A549 (cell line): ENCODE measurements around the gene NASP. TPM values are rescaled to one million over a fixed set of nuclear protein-coding genes. Genes with fewer than 3 reads are reported as not detected.
A peak's percentile ranks its signal among the peaks of the same experiment; 100 is the strongest.

Experiments used
- ATAC-seq, 2 experiments: fragments of 200-7000 bp in 1 of 2; fragments of >200 bp in 1 of 2; cut with Nextera tagmentation in 1 of 2; cut with Tn5 transposase in 1 of 2; 3 replicates each; pipeline versions ENCODE4 v1.8.0 to v1.9.1; 2018 to 2020; ENCODE audit warnings: mild to moderate bottlenecking in 1 of 2, moderate library complexity in 1 of 2
- CTCF ChIA-PET: fragments of 300-600 bp; sonication (Branson Sonifier 250); formaldehyde crosslinking; extraction: SDS; loops from one replicate; lab custom pipeline; 2021; ENCODE audit warnings: antibody characterized with exemption, inconsistent platforms; lab: Yijun Ruan, JAX
- POLR2A ChIA-PET: fragments of 350-600 bp; formaldehyde crosslinking; extraction: SDS; loops from one replicate; lab custom pipeline; 2021; ENCODE audit warnings: antibody characterized with exemption, inconsistent platforms; lab: Yijun Ruan, JAX
- DNase-seq, 2 experiments: peaks; one replicate each; pipeline versions ENCODE4 v3.0.0 to v3.0.0-alpha.2; 2011 to 2016; ENCODE audit warnings: low read depth in 1 of 2, low spot score in 1 of 2
- FAIRE-seq: peaks from 2 replicates; lab custom pipeline; 2011; peaks lifted over from hg19 to GRCh38; lab: Jason Lieb, UNC
- H3K27ac ChIP-seq, 2 experiments: fragments of >200 bp; sonication (Bioruptor Twin); formaldehyde crosslinking; 3 replicates each; pipeline ENCODE4 v1.5.1; 2016 to 2017
- H3K4me1 ChIP-seq: fragments of >200 bp; sonication (Bioruptor Twin); formaldehyde crosslinking; 3 replicates; pipeline ENCODE4 v1.6.1; 2016
- H3K4me2 ChIP-seq: fragments of >200 bp; sonication (Bioruptor Twin); formaldehyde crosslinking; 3 replicates; pipeline ENCODE4 v1.6.1; 2016
- H3K4me3 ChIP-seq: fragments of >200 bp; sonication (Bioruptor Twin); formaldehyde crosslinking; 3 replicates; pipeline ENCODE4 v1.5.1; 2016
- H3K9me3 ChIP-seq: fragments of >200 bp; sonication (Bioruptor Twin); formaldehyde crosslinking; 3 replicates; pipeline ENCODE4 v1.6.1; 2016
- BCL3 ChIP-seq: fragments of >200 bp; sonication (Bioruptor Twin); formaldehyde crosslinking; IDR thresholded peaks from 3 replicates; pipeline ENCODE4 v1.6.1; 2016
- CBX2 ChIP-seq: fragments of 200-600 bp; sonication (generic); IDR thresholded peaks from 2 replicates; pipeline ENCODE4 v1.6.1; 2016; ENCODE audit warnings: low read depth, mild to moderate bottlenecking, borderline replicate concordance
- CBX8 ChIP-seq: fragments of 200-600 bp; sonication (generic); IDR thresholded peaks from 2 replicates; pipeline ENCODE4 v1.6.1; 2016
- ELK1 ChIP-seq: fragments of 150-350 bp; IDR thresholded peaks from 2 replicates; pipeline ENCODE4 v1.6.1; 2014; ENCODE audit warnings: low read depth, mild to moderate bottlenecking, low read length
- ESRRA ChIP-seq: fragments of 150-350 bp; IDR thresholded peaks from 2 replicates; pipeline ENCODE4 v1.6.1; 2014; ENCODE audit warnings: mild to moderate bottlenecking, low read length, borderline replicate concordance
- FOSB ChIP-seq: fragments of 250-450 bp; sonication (Bioruptor Pico); IDR thresholded peaks from 2 replicates; pipeline ENCODE4 v1.5.0; 2020; ENCODE audit warnings: mild to moderate bottlenecking, moderate library complexity
- HEYL ChIP-seq: fragments of 250-450 bp; sonication (Bioruptor Pico); IDR thresholded peaks from 2 replicates; pipeline ENCODE4 v1.8.0; 2021; ENCODE audit warnings: mild to moderate bottlenecking, moderate library complexity
- HOXB13 ChIP-seq: fragments of 250-450 bp; sonication (Bioruptor Pico); IDR thresholded peaks from 2 replicates; pipeline ENCODE4 v1.5.0; 2020; ENCODE audit warnings: low read depth, mild to moderate bottlenecking, moderate library complexity
- JUN ChIP-seq, 2 experiments: fragments of >200 bp; sonication (Bioruptor Twin); formaldehyde crosslinking; IDR thresholded peaks; 2 replicates in 1 of 2; 3 replicates in 1 of 2; pipeline ENCODE4 v1.6.1; 2016 to 2017
- JUNB ChIP-seq: fragments of >200 bp; sonication (Bioruptor Twin); formaldehyde crosslinking; IDR thresholded peaks from 2 replicates; pipeline ENCODE4 v1.6.1; 2016
- MYC ChIP-seq: IDR thresholded peaks from 2 replicates; pipeline ENCODE4 v1.6.1; 2012; ENCODE audit warnings: mild to moderate bottlenecking, inconsistent platforms, low read length, improper control_type of control experiment, borderline replicate concordance
- NPAS2 ChIP-seq: fragments of 250-450 bp; sonication (Bioruptor Pico); IDR thresholded peaks from 2 replicates; pipeline ENCODE4 v1.8.0; 2022; ENCODE audit warnings: mild to moderate bottlenecking, moderate library complexity, borderline replicate concordance
- PHF8 ChIP-seq: fragments of 200-600 bp; sonication (generic); IDR thresholded peaks from 2 replicates; pipeline ENCODE4 v1.6.1; 2016; ENCODE audit warnings: low read depth, mild to moderate bottlenecking, antibody characterized with exemption, moderate library complexity, borderline replicate concordance
- RFX5 ChIP-seq: fragments of 450-650 bp; IDR thresholded peaks from 2 replicates; pipeline ENCODE4 v1.7.1; 2014; ENCODE audit warnings: antibody characterized with exemption, mild to moderate bottlenecking, moderate library complexity
- TFCP2L1 ChIP-seq: fragments of 250-450 bp; sonication (Bioruptor Pico); IDR thresholded peaks from 2 replicates; pipeline ENCODE4 v1.5.0; 2021; ENCODE audit warnings: mild to moderate bottlenecking
- TP53 ChIP-seq: fragments of 250-450 bp; sonication (Bioruptor Pico); IDR thresholded peaks from 2 replicates; pipeline ENCODE4 v1.5.0; 2021; ENCODE audit warnings: mild to moderate bottlenecking, moderate library complexity
- ZFP36 ChIP-seq: fragments of 450-650 bp; IDR thresholded peaks from 2 replicates; pipeline ENCODE4 v1.6.1; 2014; ENCODE audit warnings: borderline replicate concordance; ENCODE audit not compliant: partially characterized antibody
- ZSCAN20 ChIP-seq: fragments of 250-450 bp; sonication (Bioruptor Pico); IDR thresholded peaks from 2 replicates; pipeline ENCODE4 v1.8.0; 2022; ENCODE audit warnings: mild to moderate bottlenecking, moderate library complexity
- WGBS: methylation state at CpG from one replicate; pipeline ENCODE4 v1.1.6; 2017; ENCODE audit errors: missing lambda C conversion rate; 5-methylcytosine and 5-hydroxymethylcytosine counted together
- polyA plus RNA-seq, 4 experiments: library from polyadenylated mRNA; depleted of rRNA in 3 of 4; stranded (reverse); fragments of >200 nt; fragmentation: RNase III in 1 of 4; extraction: RNeasy Plus Mini Kit Qiagen cat#74134 plus additional on column Dnase treatment in 1 of 4; gene quantifications; 2 replicates in 3 of 4; 3 replicates in 1 of 4; pipeline ENCODE4 v1.2.3, GENCODE V29; 2011 to 2017

Gene NASP
- polyA plus RNA-seq, 2 of the 4 experiments (the other 2 are of a cell fraction) = 139 to 272 TPM

GRCh38 chr1:45621501-45621836, 37.6 kb downstream of the NASP start:
- POLR2A ChIA-PET = no interaction called here
- no peak overlapping the region for H3K27ac ChIP-seq
- no peak for FAIRE-seq

GRCh38 chr1:45621895-45622523, 38.2 kb downstream of the NASP start:
- Histone ChIP-seq H3K4me2 (no peak overlapping the region), H3K9me3 (no peaks in the 10 kb centered on the region), H3K4me1 (no peaks in the 10 kb centered on the region), H3K4me3 (no peak overlapping the region), H3K27ac (no peak overlapping the region)
- FAIRE-seq (no peak), ATAC-seq (peak in 1 of 2 experiments; percentile 9; a peak in 3 of 6 replicates), DNase-seq (peak in 1 of 2 experiments; percentile 7)
- CTCF ChIA-PET = no interaction called here
- POLR2A ChIA-PET = no interaction called here
- WGBS = 84% methylated on average over 15 of the region's 18 CpGs
- TF ChIP-seq ZSCAN20 (CRISPR knock-in tag) = no peak

More at GRCh38 chr1:45621501-45621836, 37.6 kb downstream of the NASP start:
- peak; percentile 7 to 21; a peak in 3 of 6 replicates for ATAC-seq
- no peak for DNase-seq
- TF ChIP-seq CBX8 = no peak
- TF ChIP-seq HOXB13 (CRISPR knock-in tag) = no peak
- no peak for TF ChIP-seq ELK1
- no peak for TF ChIP-seq TP53 (CRISPR knock-in tag)
- TF ChIP-seq BCL3 = no peak
- no peaks in the 10 kb centered on the region for H3K9me3 ChIP-seq
- CTCF ChIA-PET = no interaction called here
- H3K4me3 ChIP-seq = no peak overlapping the region
- no peak overlapping the region for H3K4me2 ChIP-seq
- 100% methylated on average over 1 of the region's 3 CpGs for WGBS
- H3K4me1 ChIP-seq = no peaks in the 10 kb centered on the region

GRCh38 chr1:45622524-45623394, 38.9 kb downstream of the NASP start:
- ATAC-seq (no peak; a peak in 1 of 6 replicates), FAIRE-seq (no peak), DNase-seq (no peak)
- ChIA-PET POLR2A (no interaction called here), CTCF (interaction anchor here (0.6 to 1.1 kb wide), 2 partner anchors 9 to 62 kb away, joined by 4 read pairs; no protein-coding TSS in a partner anchor)
- no peak for TF ChIP-seq TFCP2L1 (CRISPR knock-in tag)
- TF ChIP-seq TP53 (CRISPR knock-in tag) = no peak
- TF ChIP-seq ZFP36 = no peak
- no peak for TF ChIP-seq PHF8
- no peak for TF ChIP-seq JUNB
- TF ChIP-seq FOSB = no peak
- no peak for TF ChIP-seq MYC
- TF ChIP-seq RFX5 = no peak
- no peak for TF ChIP-seq JUN (IDR thresholded peaks at IDR 0.05)
- no peak for TF ChIP-seq NPAS2 (CRISPR knock-in tag)
- TF ChIP-seq CBX2 = no peak
- TF ChIP-seq HEYL (CRISPR knock-in tag) = no peak
- TF ChIP-seq ESRRA = no peak
- Histone ChIP-seq H3K27ac (no peak overlapping the region), H3K9me3 (no peaks in the 10 kb centered on the region), H3K4me1 (no peaks in the 10 kb centered on the region), H3K4me3 (no peak overlapping the region), H3K4me2 (no peak overlapping the region)
- 95% methylated on average over 51 of the region's 78 CpGs for WGBS
